GM18868 (cell line): ENCODE measurements around the gene AADACL3.
"Not testable (repeated sequence)": the region's sequence is repeated elsewhere in the genome, so short reads cannot be mapped to it uniquely, and the experiment has no call there.

Experiments
- ATAC-seq: cut with Tn5 transposase; IDR thresholded peaks from one replicate; pipeline ENCODE4 v1.9.1; 2021; ENCODE audit warnings: mild to moderate bottlenecking, moderate library complexity; ENCODE audit not compliant: unreplicated experiment

AADACL3 gene, protein sequence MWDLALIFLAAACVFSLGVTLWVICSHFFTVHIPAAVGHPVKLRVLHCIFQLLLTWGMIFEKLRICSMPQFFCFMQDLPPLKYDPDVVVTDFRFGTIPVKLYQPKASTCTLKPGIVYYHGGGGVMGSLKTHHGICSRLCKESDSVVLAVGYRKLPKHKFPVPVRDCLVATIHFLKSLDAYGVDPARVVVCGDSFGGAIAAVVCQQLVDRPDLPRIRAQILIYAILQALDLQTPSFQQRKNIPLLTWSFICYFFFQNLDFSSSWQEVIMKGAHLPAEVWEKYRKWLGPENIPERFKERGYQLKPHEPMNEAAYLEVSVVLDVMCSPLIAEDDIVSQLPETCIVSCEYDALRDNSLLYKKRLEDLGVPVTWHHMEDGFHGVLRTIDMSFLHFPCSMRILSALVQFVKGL

DNA sequence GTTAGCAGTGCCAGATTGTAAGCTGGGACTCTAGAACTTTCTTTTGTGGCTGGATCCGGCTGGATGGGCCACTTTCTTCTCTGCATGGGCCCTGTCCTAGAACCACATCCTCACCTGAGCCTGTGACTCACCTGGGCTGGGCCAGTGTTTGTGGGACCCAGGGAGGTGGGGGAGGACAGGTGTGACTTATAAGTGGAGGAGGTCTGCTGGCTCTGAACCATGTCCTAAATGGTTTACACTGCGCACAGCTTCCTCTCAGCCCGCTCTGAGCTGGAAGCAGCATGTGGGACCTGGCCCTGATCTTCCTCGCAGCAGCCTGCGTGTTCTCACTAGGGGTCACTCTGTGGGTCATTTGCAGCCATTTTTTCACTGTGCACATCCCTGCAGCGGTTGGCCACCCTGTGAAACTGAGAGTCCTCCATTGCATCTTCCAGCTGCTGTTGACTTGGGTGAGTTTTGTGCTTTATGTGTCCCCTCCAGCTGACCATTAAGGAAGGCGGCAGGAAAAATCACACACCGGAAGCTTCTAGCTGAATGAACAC is at the start of gene AADACL3:
Gene AADACL3, plus strand, starts transcription at position 215 of the 542 bp plus-strand sequence. Its CDS starts 67 bp downstream, at position 282.
- no peak for ATAC-seq

DNA sequence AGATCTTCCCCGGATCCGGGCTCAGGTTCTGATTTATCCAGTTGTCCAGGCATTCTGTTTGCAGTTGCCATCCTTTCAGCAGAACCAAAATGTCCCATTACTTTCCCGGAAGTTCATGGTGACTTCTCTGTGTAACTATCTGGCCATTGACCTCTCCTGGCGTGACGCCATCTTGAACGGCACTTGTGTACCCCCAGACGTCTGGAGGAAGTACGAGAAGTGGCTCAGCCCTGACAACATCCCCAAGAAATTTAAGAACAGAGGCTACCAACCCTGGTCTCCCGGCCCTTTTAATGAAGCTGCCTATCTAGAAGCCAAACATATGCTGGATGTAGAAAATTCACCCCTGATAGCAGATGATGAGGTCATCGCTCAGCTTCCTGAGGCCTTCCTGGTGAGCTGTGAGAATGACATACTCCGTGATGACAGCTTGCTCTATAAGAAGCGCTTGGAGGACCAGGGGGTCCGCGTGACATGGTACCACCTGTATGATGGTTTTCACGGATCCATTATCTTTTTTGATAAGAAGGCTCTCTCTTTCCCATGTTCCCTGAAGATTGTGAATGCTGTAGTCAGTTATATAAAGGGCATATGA is 49.7 kb upstream of the AADACL3 start:
- ATAC-seq, result no peak

DNA sequence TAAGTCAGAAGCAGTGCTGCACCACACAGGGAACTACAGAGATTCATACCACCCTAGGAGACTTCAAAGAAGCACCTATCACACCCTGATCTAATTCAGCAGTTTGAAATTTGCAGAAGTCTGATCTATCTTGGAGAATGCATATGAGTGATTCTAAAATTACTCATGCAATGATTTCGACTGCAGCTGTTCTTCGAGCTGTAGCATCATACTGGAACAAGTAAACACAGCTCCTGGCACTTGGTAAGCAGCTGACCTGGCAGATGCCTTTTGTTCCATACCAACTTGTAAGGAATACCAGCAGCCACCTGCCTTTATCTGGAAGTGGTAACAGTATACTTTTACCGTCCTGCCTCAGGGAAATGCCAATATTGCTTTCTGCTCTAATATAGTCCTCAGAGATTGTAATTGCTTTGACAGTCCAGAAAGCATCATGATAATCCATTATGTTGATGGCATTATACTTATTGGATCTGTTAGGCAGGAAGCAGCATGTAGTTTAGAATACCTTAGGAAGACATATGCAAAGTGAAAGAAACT is 46.3 kb upstream of the AADACL3 start:
- no peak for ATAC-seq

DNA sequence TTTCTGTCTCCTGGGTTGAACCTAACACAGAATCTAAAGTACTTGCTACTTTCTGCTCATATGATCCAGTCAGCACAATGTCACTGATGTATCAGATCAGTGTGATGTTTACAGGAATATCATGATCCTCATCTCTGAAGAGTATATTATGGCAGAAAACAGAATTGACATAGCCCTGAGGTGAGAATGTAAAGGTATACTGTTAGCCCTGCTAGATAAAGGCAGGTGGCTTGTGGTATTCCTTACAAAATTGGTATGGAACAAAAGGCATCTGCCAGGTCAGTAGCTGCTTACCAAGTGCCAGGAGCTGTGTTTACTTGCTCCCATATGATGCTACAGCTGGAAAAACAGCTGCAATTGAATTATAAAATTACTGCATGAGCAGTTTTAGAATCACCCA is 41.6 kb upstream of the AADACL3 start:
- ATAC-seq, result no peak

DNA sequence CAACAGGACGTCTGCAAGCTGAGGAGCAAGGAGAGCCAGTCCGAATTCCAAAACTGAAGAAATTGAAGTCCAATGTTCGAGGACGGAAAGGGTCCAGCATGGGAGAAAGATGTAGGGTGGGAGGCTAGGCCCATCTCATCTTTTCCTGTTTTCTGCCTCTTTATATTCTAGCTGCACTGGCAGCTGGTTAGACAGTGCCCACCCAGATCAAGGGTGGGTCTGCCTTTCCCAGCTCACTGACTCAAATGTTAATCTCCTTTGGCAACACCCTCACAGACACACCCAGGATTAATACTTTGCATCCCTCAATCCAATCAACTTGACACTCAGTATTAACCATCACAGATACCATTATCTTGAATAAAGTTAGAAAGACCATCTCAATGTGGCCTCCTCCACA is 39.8 kb upstream of the AADACL3 start:
- ATAC-seq, result not testable (repeated sequence)

DNA sequence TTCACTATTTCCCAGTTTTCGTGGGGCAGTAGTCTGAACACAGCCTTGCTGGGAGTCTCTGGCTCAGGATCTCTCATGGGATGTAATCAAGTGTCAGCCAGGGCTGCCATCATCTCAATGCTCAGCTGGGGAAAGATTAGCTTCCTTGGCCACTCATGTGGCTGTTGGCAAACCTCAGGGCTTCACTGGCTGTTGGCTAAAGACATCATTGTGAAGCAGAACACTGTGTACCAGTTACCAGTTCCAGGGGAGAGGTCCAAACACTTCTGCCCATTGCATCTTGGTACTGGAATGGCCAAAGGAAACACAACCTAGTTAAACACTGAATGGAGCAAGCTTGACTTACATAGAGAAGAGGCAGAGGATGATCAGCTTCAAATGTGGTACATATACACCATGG is 38.3 kb upstream of the AADACL3 start:
- no peak for ATAC-seq

DNA sequence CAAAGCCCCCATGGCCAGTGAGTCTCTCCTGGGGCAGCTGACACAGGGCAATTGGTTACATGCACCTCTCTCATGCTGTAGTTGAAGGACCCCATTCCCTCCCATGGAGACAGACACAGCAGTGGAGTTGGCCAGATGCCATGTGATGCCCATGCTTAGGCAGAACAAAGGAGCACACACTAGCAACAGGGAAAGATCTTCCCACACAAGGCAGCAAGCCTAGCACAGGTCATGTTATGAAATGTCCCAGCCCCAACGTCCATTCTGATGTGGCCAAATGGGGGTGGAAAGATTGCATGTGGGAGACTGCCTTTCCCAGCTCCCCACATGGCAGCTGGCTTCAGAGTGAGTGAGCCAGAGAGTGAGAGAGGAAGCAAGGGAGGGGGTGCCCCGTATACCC is 37.6 kb upstream of the AADACL3 start:
- no peak for ATAC-seq

DNA sequence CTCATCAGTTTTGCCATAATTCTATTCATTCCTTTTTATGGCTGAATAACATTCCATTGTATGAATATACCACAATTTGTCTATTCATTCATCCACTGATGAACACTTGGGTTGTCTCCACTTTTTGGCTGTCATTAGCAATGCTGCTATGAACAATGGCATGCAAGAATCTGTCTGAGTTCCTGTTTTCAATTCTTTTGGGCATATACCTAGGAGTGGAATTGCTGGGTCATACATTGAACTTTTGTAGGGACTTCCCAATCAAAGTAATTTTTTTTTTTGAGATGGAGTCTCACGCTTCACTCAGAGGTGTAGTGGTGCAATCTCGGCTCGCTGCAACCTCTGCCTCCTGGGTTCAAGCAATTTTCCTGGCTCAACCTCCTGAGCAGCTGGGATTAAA is 37.1 kb upstream of the AADACL3 start:
- ATAC-seq, result no peak

DNA sequence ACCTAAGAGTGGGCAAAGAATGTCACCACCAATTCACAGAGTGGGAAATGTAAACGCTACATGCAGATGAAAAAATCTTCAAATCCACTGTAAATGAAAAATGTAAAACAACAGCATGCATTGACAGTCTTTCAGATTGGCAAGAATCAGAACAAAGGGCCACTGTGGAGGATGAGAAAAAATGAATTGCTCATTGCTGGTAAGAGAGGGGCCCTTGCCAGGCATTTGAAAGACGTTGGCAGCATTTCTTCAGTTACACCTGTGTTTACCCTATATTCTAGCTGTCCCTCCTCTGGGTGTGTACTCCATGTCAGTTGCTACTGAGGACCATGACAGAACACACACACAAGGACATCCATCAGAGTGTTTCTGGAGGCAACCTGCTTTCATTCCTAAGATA is 25.8 kb upstream of the AADACL3 start:
- ATAC-seq, result no peak

DNA sequence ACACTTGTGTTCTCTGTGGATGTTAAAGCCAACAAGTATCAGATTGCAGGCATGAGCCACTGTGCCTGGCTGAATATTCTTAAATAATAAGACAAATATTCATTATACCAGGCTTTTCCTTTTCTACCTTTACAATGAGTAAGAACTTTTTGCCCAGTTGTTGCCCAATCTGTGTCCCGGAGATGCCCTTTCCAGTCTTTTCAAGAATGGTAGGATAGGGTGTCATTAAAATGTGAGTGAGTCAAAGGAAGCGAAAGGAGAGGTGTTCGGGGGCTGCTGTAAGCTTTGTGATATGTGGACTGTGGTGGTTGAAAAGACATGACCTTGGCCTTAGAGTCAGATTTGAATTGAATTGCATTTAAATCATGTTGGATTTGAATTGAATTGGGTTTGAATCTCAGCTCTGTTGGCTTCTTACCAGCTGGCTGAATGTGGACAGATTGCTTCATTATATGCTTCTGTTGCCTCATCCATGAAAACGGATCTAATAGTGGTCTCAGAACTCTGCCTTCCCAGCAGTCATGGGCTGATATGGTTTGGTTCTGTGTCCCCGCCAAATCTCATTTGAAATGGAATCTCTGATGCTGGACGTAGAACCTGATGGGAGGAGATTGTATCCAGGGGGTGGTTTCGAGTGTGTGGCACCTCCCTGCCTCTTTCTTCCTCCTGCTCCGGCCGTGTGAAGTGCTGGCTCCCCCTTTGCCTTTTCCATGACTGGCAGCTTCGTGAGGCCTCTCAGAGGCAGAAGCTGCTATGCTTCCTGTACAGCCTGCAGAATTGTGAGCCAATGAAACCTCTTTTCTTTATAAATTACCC is 22.7 kb upstream of the AADACL3 start:
- ATAC-seq, result no peak

DNA sequence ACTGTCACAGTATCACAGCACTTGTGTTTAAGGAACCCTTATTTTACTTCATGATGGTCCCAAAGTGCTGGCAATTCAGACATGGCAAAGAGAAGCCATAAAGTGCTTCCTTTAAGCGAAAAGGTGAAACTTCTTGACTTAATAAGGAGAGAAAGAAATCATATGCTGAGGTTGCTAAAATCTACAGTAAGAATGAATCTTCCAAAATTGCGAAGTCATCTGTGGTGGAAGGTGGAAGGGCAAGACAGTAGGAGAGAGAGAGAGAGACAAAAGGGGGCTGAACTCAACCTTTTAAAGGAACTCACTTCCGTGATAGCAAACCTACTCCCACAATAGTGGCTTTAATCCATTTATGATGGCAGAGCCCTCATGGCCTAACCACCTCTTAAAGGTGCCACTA is 19.3 kb upstream of the AADACL3 start:
- ATAC-seq, result no peak

DNA sequence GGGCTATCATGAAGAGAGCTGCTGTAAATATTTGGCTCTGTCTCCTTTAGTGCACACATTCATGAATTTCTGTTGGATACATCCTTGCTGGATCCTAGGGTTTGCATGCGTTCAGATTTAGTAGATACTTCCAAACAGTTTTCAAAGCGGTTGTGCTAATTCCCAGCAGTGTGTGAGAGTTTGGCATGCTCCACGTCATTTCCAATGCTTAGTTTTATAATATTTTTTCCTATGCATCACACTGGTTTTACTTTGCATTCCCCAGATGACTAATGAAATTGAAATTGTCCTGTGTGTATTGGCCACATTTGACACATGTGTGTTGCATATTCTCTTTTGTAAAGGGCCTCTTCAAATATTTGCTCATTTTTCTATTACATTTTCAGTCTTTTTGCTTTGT is 18.5 kb upstream of the AADACL3 start:
- no peak for ATAC-seq

DNA sequence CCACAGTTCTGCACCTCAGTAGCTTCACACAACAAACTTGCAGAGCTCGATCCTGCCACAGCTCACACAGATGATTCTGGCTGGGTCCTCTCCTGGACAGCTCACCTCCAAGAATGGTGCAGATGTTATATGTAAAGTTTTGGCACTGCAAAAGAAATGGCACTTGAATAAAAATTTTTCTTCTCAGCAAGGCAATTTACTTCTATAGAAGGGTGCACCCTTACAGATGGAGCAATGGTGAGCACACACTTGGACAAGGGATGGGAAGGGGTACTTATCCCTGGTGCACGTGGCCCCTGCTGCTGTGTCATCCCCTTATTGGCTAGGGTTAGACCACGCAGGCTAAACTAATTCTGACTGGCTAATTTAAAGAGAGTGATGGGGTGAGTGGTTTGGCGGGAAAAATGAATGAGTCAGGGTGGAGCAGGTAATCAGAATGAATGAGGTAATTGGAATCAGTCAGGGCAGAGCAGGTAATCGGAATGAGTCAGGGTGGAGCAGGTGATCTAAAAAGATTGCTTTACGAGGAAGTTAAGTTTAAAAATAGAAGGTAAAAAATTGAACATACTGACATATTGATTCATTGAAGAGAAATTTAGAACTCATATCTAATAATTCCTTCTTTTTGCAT is 12.0 kb upstream of the AADACL3 start:
- no peak for ATAC-seq

DNA sequence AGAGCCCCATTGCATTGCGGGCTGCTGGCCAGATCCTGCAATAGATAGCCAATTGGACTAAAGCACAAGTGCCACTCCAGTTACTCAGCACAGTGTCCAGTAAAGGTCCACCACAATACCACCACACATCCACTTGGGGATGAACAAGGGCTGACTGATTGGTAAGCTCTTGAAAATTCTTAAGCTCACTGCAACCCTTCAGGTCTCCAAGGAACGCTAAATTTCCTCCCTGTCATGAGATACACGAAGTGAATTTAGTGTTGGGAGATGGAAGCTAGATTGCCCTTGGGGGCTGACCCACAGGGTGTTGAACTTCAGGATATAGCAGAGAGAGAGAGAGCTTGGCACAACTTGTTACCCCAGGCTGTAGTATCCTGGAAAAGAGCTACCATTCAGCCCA is 9.8 kb upstream of the AADACL3 start:
- no peak for ATAC-seq

DNA sequence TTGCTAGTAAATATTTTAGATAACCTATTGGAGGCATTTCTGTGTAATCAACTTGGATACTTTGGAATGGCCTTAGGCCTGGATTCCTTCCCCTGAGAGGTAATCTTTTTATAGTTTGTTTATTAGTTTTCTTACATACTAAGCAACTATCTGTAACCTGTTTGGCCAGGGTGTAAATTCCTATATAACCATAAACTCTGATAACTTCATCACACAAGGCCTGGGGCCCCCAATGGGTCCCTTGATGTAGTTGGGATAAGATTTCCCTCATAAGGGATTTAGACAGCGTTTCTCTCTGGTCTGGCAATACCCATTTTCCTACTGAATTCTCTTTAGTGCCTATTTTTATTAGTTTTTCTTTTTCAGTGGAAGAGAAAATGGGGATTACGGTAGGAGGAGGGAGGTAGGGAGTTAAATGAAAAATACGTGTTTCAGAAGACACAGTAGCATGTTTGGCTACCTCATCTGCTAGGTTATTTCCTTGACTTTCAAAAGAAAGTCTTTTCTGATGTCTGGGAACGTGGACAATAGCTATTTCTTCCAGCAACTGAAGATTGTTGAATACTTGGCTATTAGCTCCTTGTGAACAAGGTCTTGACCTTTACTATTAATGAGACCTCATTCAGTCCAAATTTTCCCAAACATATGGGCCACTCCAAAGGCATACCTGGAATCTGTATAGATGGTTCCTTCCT is 7.4 kb upstream of the AADACL3 start:
- ATAC-seq, result no peak

DNA sequence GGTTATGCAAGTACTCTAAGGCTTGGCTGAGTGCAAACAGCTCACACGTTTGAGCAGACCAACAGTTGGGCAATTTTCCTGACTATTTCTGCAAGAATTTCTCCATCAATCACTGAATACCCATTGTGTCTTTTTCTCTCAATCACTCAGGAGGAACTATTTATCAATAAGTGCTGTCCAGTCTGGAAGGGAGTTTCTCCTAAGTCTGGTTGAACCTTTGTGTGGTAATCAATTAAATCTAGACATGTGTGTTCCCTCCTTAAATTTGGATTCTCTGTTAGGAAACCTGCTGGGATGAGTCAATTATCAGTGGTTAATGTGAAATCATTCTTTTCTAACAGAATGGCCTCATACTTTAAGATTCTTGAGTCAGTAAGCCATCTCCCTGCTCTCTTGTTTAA is 6.8 kb upstream of the AADACL3 start:
- ATAC-seq, result no peak

DNA sequence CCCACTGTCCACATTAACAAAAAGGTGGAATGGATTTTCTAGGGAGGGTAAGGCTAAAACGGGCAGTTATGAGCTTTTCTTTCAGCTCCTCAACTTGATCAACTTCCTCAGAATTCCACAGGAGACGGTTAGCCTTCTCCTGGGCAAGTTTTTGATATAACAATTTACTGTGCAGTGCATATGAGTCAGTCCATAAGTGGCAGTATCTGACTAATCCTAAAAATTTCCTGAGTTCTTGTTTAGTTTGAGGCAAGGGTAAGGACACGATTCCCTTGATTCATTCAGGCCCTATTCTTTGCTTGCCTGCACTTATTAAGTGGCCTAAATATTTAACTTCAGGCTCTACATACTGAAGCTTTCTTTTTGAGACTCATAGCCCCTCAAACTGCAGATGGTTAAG is 6.2 kb upstream of the AADACL3 start:
- no peak for ATAC-seq

DNA sequence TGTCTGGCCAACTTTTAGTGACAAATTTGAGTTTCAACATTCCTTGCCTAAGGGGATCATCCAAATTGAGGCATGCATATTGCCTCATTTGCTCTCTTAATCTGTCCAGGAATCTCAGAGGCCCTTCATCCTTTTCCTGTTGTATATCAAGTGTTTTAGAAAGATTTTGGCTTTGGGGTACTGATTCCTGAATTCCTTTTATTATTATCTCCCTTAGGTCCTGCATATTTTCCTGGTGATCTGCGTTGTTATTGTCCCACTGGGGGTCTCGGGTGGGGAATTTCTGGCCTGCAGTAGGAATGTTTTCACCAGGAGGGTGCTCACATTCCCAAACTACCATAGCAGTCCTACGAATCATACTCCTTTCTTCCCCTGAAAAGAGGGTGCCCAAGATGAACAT is 4.4 kb upstream of the AADACL3 start:
- no peak for ATAC-seq

DNA sequence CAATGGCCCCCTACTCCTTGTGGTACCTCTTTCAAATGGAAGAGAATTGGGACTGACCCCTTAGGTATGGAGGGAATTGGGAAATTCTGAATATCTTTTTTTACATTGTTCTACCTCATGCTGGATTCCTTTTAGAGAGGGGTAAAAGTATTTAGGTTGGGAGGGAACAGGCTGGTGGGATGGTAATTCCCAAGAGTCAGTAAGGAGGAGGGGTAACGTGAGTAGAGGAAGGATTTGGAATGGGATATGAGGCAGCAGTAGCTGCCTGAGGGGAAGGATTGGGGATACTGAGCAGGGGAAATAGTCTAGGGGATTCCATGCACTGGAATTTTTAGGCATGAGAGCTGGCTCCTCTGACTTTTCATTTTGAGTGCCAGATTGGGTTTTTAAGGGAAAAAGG is 3.8 kb upstream of the AADACL3 start:
- no peak for ATAC-seq

DNA sequence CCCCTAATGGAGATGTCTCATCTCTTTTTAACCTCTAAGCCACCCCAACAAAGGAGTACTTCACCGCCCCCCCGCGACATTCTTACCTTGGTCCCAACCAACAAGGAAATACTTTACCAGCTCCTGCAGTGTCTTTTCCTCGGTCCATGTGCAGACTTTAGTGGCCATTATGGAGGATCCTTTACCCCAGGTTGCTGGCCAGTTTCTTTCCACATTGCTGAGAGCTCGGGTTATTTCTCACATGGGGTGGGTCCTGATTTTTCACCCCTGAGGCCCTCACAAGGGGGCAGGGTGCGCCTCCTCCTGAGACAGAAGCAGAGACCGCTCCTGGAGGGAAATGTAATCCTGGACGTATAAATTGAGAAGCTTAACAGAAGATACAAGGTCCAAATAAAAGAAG is 3.0 kb upstream of the AADACL3 start:
- ATAC-seq, result no peak
